OCI-LY7 (cell line): ENCODE data around the gene RREB1. TPM values are rescaled to one million over a fixed set of nuclear protein-coding genes. Genes with fewer than 3 reads are reported as not detected.
"Not testable (repeated sequence)": the region's sequence is repeated elsewhere in the genome, so short reads cannot be mapped to it uniquely, and the experiment has no call there.

ENCODE experiments used
- BruUV-seq: library from RNA; stranded (reverse); fragments of 400-500 nt; replicated peaks from 2 replicates; lab custom pipeline; 2021; lab: Mats Ljungman, UMichigan
- CTCF ChIA-PET: fragments of 300-600 bp; sonication (Branson Sonifier 250); formaldehyde crosslinking; loops from one replicate; lab custom pipeline; 2022; ENCODE audit warnings: antibody characterized with exemption; ENCODE audit not compliant: unreplicated experiment; lab: Charles Lee
- POLR2A ChIA-PET: fragments of 300-600 bp; sonication (Branson Sonifier 250); formaldehyde crosslinking; loops from one replicate; lab custom pipeline; 2022; ENCODE audit warnings: antibody characterized with exemption; lab: Charles Lee
- DNase-seq: peaks from one replicate; pipeline ENCODE4 v3.0.0-alpha.2; 2015; ENCODE audit warnings: low spot score
- H2AFZ ChIP-seq: fragments of 200-600 bp; sonication (generic), shearing (Covaris generic); 2 replicates; pipeline ENCODE4 v1.6.1; 2014; ENCODE audit warnings: mild to moderate bottlenecking, antibody characterized with exemption, low read length, moderate library complexity
- H3K27ac ChIP-seq: fragments of 200-600 bp; sonication (generic); 2 replicates; pipeline ENCODE4 v1.5.1; 2014; ENCODE audit warnings: mixed run types, low read depth, mild to moderate bottlenecking, moderate library complexity, low read length, inconsistent platforms; ENCODE audit not compliant: poor library complexity, severe bottlenecking
- H3K36me3 ChIP-seq: fragments of 200-600 bp; sonication (generic); 2 replicates; pipeline ENCODE4 v1.6.1; 2014; ENCODE audit warnings: mild to moderate bottlenecking, antibody characterized with exemption, low read length, moderate library complexity, mixed read lengths; ENCODE audit not compliant: insufficient read depth
- H3K4me1 ChIP-seq: fragments of 200-600 bp; sonication (generic); 2 replicates; pipeline ENCODE4 v1.5.1; 2014; ENCODE audit warnings: mild to moderate bottlenecking, low read length; ENCODE audit not compliant: insufficient read depth, poor library complexity, severe bottlenecking
- H3K4me2 ChIP-seq: fragments of 200-600 bp; sonication (generic); 2 replicates; pipeline ENCODE4 v1.6.1; 2014; ENCODE audit warnings: mild to moderate bottlenecking, low read length
- H3K4me3 ChIP-seq: fragments of 200-600 bp; sonication (generic); 2 replicates; pipeline ENCODE4 v1.5.1; 2014; ENCODE audit warnings: mild to moderate bottlenecking, low read depth, low read length; ENCODE audit not compliant: poor library complexity, severe bottlenecking
- H3K79me2 ChIP-seq: fragments of 200-600 bp; sonication (generic); 2 replicates; pipeline ENCODE4 v1.6.1; 2016; ENCODE audit warnings: low read depth, mild to moderate bottlenecking, low read length, moderate library complexity, mixed read lengths; ENCODE audit not compliant: insufficient read depth
- H3K9me2 ChIP-seq: fragments of 200-600 bp; sonication (generic); 2 replicates; pipeline ENCODE4 v1.6.1; 2016; ENCODE audit warnings: mild to moderate bottlenecking, low read length, mixed read lengths; ENCODE audit not compliant: insufficient read depth
- H3K9me3 ChIP-seq: fragments of 200-600 bp; sonication (generic); 2 replicates; pipeline ENCODE4 v1.6.1; 2014; ENCODE audit warnings: mild to moderate bottlenecking, mixed run types, low read length, mixed read lengths
- H4K20me1 ChIP-seq: fragments of 200-600 bp; sonication (generic); 2 replicates; pipeline ENCODE4 v1.6.1; 2014; ENCODE audit warnings: mild to moderate bottlenecking, antibody characterized with exemption, low read length, moderate library complexity, mixed read lengths; ENCODE audit not compliant: insufficient read depth
- CTCF ChIP-seq: fragments of 200-600 bp; sonication (generic); conservative IDR thresholded peaks from 2 replicates; pipeline ENCODE4 v1.5.1; 2014; ENCODE audit warnings: mild to moderate bottlenecking, antibody characterized with exemption, low read length, moderate library complexity, mixed read lengths
- EZH2phosphoT487 ChIP-seq: fragments of 200-600 bp; sonication (generic); IDR thresholded peaks from 2 replicates; pipeline ENCODE4 v1.6.1; 2018; ENCODE audit warnings: low read depth, borderline replicate concordance, mild to moderate bottlenecking, mixed run types, antibody characterized with exemption, low read length, moderate library complexity, mixed read lengths
- intact Hi-C: fragments of 100-400 bp; cut with micrococcal nuclease; formaldehyde crosslinking; loops from one replicate; pipeline ENCODE4 v1.10.0; 2022; ENCODE audit not compliant: unreplicated experiment
- total RNA-seq, 2 experiments: library from RNA; depleted of rRNA in 1 of 2; stranded (reverse); fragments of >200 nt in 1 of 2; shearing (Covaris generic) in 1 of 2; gene quantifications; 2 replicates each; pipeline ENCODE4 v1.2.3, GENCODE V29; 2014 to 2022

RREB1 gene
- total RNA-seq, 2 experiments from 2014 or later, result 4.4 to 7.1 TPM

- H3K9me3 ChIP-seq, result no peaks in the 10 kb centered on the region
- intact Hi-C loops, result no loop called here
- no peak overlapping the region for H3K27ac ChIP-seq
- H3K79me2 ChIP-seq, result no peaks in the 10 kb centered on the region
- H3K4me3 ChIP-seq, result peak overlapping the region; percentile 22
- ChIA-PET CTCF (interaction anchor here (1.1 kb wide), 1 partner anchor 11 kb away, joined by 3 read pairs; no protein-coding TSS in a partner anchor), POLR2A (interaction anchor here (1.2 kb wide), 1 partner anchor 36 kb away, joined by 3 read pairs; no protein-coding TSS in a partner anchor)
- TF ChIP-seq EZH2phosphoT487 (no peak), CTCF (no peak)
- H2AFZ ChIP-seq, result no peak overlapping the region
- no peaks in the 10 kb centered on the region for H3K9me2 ChIP-seq
- no TSS peak for BruUV-seq
- H3K4me1 ChIP-seq, result peaks cover 26% of the 10 kb centered on the region
- H3K36me3 ChIP-seq, result no peaks in the 10 kb centered on the region
- peak overlapping the region; percentile 51 for H3K4me2 ChIP-seq
- DNase-seq, result peak; percentile 19
- peaks cover 24% of the 10 kb centered on the region for H4K20me1 ChIP-seq
Observed at GRCh38 chr6:7155871-7156579, 48.3 kb downstream of the RREB1 start.

GRCh38 chr6:7156643-7157278, 49.0 kb downstream of the RREB1 start:
- CTCF ChIA-PET, result interaction anchor here (1.1 kb wide), 1 partner anchor 12 kb away, joined by 3 read pairs; no protein-coding TSS in a partner anchor
- Histone ChIP-seq H4K20me1 (peaks cover 23% of the 10 kb centered on the region), H2AFZ (no peak overlapping the region), H3K4me3 (no peak overlapping the region), H3K27ac (no peak overlapping the region), H3K36me3 (no peaks in the 10 kb centered on the region), H3K4me1 (peaks cover 26% of the 10 kb centered on the region), H3K9me2 (no peaks in the 10 kb centered on the region), H3K4me2 (peak overlapping the region; percentile 51), H3K9me3 (no peaks in the 10 kb centered on the region), H3K79me2 (no peaks in the 10 kb centered on the region)
- no TSS peak for BruUV-seq
- POLR2A ChIA-PET, result no interaction called here
- TF ChIP-seq EZH2phosphoT487 (no peak), CTCF (no peak)
- intact Hi-C loops, result no loop called here
- DNase-seq, result no peak

GRCh38 chr6:7157307-7157706, 49.5 kb downstream of the RREB1 start:
- intact Hi-C loops, H3K27ac ChIP-seq, H3K9me2 ChIP-seq, H3K4me3 ChIP-seq, POLR2A ChIA-PET, BruUV-seq, DNase-seq, H2AFZ ChIP-seq, H3K4me2 ChIP-seq, H3K36me3 ChIP-seq, H3K79me2 ChIP-seq, CTCF ChIA-PET, H3K9me3 ChIP-seq: not testable (repeated sequence)
- Histone ChIP-seq H4K20me1 (peaks cover 20% of the 10 kb centered on the region), H3K4me1 (peaks cover 26% of the 10 kb centered on the region)
